HEK293T (cell line): ENCODE measurements around the gene VLDLR.

ENCODE experiments used
- FOXK2 ChIP-seq: fragments of 450-650 bp; IDR thresholded peaks from 2 replicates; pipeline ENCODE4 v1.6.1; 2016; ENCODE audit warnings: mild to moderate bottlenecking
- HDGF ChIP-seq: fragments of 450-650 bp; IDR thresholded peaks from 2 replicates; pipeline ENCODE4 v1.6.1; 2017; ENCODE audit warnings: antibody characterized with exemption, borderline replicate concordance
- NFRKB ChIP-seq: fragments of 450-650 bp; IDR thresholded peaks from 2 replicates; pipeline ENCODE4 v1.6.1; 2016; ENCODE audit warnings: mild to moderate bottlenecking, moderate library complexity
- PKNOX1 ChIP-seq: fragments of 450-650 bp; IDR thresholded peaks from 2 replicates; pipeline ENCODE4 v1.6.1; 2016
- SP1 ChIP-seq: fragments of 450-650 bp; IDR thresholded peaks from 2 replicates; pipeline ENCODE4 v1.6.1; 2017
- TARDBP ChIP-seq: fragments of 450-650 bp; IDR thresholded peaks from 2 replicates; pipeline ENCODE4 v1.6.1; 2016
- ZNF384 ChIP-seq: fragments of 450-650 bp; IDR thresholded peaks from 2 replicates; pipeline ENCODE4 v1.6.1; 2016

GRCh38 chr9:2576631-2577030 is 45.0 kb upstream of the VLDLR start:
- TF ChIP-seq HDGF = no peak
- no peak for TF ChIP-seq TARDBP
- TF ChIP-seq SP1 = no peak
- no peak for TF ChIP-seq PKNOX1
- TF ChIP-seq FOXK2 = no peak
- TF ChIP-seq NFRKB = no peak
- TF ChIP-seq ZNF384 = no peak
